ENCODE data around the gene ARG2. TPM values are rescaled to one million over a fixed set of nuclear protein-coding genes. Genes with fewer than 3 reads are reported as not detected.

The ARG2 gene
- total RNA-seq, 2 donors from 2014 or later: 31.9 to 565 TPM

DNA sequence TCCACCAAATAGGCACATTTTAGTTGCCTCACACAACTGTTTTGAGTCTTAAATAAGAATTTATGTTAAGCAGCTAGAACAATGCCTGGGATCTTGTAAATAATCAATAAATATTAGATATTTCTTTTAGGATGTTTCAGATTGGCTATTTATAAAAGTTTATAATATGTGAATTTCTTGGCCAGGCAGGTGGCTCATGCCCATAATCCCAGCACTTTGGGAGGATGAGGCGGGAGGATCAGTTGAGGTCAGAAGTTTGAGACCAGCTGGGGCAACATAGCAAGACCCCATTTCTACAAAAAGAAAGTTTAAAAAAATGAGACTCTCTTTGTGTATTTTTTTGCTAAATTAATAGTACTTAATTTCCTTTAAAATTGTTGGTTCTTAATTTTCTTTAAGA is 21.8 kb downstream of the ARG2 start:
- WGBS: 95% methylated on average over 1 of the region's 1 CpG
- intact Hi-C loops (cut with DNase I): no loop called here
- no peaks in the 10 kb centered on the region for H3K4me1 ChIP-seq (replicated peaks)
- no peak for DNase-seq (ENCODE audit: low spot score)
- H3K4me3 ChIP-seq: no peak overlapping the region
- H3K27me3 ChIP-seq (replicated peaks; ENCODE audit: insufficient read depth): no peaks in the 10 kb centered on the region
- TF ChIP-seq POLR2A (IDR thresholded peaks at IDR 0.05): no peak
- TF ChIP-seq CTCF (IDR thresholded peaks at IDR 0.05): no peak
- no peak for TF ChIP-seq POLR2AphosphoS5 (IDR thresholded peaks at IDR 0.05)
- H3K36me3 ChIP-seq: no peaks in the 10 kb centered on the region
- no peak overlapping the region for H3K27ac ChIP-seq
- no peaks in the 10 kb centered on the region for H3K9me3 ChIP-seq

DNA sequence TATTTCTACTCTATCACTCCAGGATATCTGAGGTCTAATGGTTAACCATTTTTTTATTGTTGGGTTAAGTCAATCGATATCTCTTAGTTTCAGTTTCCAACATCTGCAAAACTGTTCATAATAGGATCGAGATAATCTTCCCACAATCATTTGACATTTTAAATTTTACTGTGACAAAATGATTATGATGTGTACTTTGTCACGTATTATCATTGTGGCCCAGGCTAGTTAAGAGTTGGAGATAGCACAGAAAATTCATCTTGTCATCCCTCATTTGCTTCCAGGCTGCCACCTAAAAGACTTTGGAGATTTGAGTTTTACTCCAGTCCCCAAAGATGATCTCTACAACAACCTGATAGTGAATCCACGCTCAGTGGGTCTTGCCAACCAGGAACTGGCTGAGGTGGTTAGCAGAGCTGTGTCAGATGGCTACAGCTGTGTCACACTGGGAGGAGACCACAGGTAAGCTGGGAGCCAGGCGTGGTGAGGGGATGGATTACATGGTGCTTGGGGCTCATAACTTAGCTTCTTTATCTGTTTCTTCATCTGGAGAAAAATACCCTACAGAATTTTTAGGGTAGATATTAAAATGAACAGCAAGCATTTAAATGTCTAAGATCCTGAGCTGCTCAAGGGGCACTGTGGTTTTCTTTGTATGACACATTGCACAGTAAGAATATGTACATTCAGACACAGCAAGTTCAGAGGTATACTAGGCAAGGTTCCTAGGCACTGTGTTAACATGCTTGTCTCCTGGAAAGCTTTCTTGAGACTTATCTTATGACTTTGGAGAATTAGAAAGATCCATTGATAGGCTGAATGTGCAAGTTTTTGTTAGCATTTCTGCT is 22.4 kb downstream of the ARG2 start:
- WGBS: 82% methylated on average over 5 of the region's 5 CpGs
- H3K36me3 ChIP-seq: no peaks in the 10 kb centered on the region
- no peak for DNase-seq (ENCODE audit: low spot score)
- no peaks in the 10 kb centered on the region for H3K9me3 ChIP-seq
- no peak overlapping the region for H3K4me3 ChIP-seq
- TF ChIP-seq CTCF (IDR thresholded peaks at IDR 0.05) (no peak), POLR2A (IDR thresholded peaks at IDR 0.05) (no peak), POLR2AphosphoS5 (IDR thresholded peaks at IDR 0.05) (no peak)
- no peaks in the 10 kb centered on the region for H3K27me3 ChIP-seq (replicated peaks; ENCODE audit: insufficient read depth)
- no peaks in the 10 kb centered on the region for H3K4me1 ChIP-seq (replicated peaks)
- no peak overlapping the region for H3K27ac ChIP-seq
- intact Hi-C loops (cut with DNase I): no loop called here

DNA sequence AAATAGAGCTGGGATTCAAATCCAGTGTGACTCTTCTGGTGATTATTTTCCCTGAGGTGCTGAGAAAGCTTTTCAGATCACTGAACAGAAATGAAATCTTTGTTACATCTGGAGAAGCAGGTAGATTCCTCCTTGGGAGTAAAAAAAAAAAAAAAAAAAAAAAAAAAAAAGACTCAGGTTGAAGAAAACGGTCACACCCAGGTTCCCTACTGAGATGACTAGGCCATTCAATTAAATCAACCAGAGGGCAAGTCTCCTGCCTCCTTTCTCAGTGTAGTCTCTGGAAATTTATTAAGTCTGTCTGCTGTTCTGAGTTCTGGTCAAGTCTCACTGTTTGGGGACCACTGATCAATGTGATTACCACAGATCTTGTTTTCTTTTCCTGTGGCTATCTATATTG is 24.0 kb downstream of the ARG2 start:
- TF ChIP-seq POLR2A (IDR thresholded peaks at IDR 0.05) (no peak), POLR2AphosphoS5 (IDR thresholded peaks at IDR 0.05) (no peak), CTCF (IDR thresholded peaks at IDR 0.05) (no peak)
- 44% methylated on average over 1 of the region's 1 CpG for WGBS

GRCh38 chr14:67644428-67644827 is 24.7 kb downstream of the ARG2 start:
- Histone ChIP-seq H3K36me3 (peaks cover 0 to 8% of the 10 kb centered on the region in 2 donors), H3K9me3 (no peaks in the 10 kb centered on the region), H3K4me1 (replicated peaks) (no peaks in the 10 kb centered on the region), H3K27me3 (replicated peaks; ENCODE audit: insufficient read depth) (no peaks in the 10 kb centered on the region), H3K27ac (no peak overlapping the region), H3K4me3 (no peak overlapping the region)
- TF ChIP-seq CTCF (IDR thresholded peaks at IDR 0.05) (no peak), POLR2AphosphoS5 (IDR thresholded peaks at IDR 0.05) (no peak), POLR2A (IDR thresholded peaks at IDR 0.05) (no peak)
- intact Hi-C loops (cut with DNase I): no loop called here
- WGBS: 88% methylated on average over 2 of the region's 2 CpGs
- no peak for DNase-seq (ENCODE audit: low spot score)

More for the DNA sequence above, 24.0 kb downstream of the ARG2 start:
- peaks cover 0 to 1% of the 10 kb centered on the region in 2 donors for H3K36me3 ChIP-seq
- intact Hi-C loops (cut with DNase I): no loop called here
- H3K27me3 ChIP-seq (replicated peaks; ENCODE audit: insufficient read depth): no peaks in the 10 kb centered on the region
- H3K27ac ChIP-seq: no peak overlapping the region
- no peaks in the 10 kb centered on the region for H3K9me3 ChIP-seq
- no peak overlapping the region for H3K4me3 ChIP-seq
- no peaks in the 10 kb centered on the region for H3K4me1 ChIP-seq (replicated peaks)
- no peak for DNase-seq (ENCODE audit: low spot score)

DNA sequence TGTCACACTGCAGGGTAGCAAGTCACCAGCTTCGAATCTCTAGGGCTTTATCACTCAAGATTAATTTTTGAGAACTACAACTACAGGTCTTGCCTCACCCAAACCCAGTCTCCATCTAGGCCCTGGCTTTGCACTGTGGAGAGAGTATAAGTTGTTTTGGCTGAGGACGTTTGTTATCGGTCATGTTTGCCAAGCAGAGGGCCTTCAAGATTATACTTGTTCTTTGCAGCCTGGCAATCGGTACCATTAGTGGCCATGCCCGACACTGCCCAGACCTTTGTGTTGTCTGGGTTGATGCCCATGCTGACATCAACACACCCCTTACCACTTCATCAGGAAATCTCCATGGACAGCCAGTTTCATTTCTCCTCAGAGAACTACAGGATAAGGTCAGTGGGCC is 25.7 kb downstream of the ARG2 start:
- no peak for TF ChIP-seq CTCF (IDR thresholded peaks at IDR 0.05)
- no peak for TF ChIP-seq POLR2A (IDR thresholded peaks at IDR 0.05)
- no peak for TF ChIP-seq POLR2AphosphoS5 (IDR thresholded peaks at IDR 0.05)
- 66% methylated on average over 5 of the region's 5 CpGs for WGBS
- H3K27ac ChIP-seq: no peak overlapping the region
- no peaks in the 10 kb centered on the region for H3K4me1 ChIP-seq (replicated peaks)
- intact Hi-C loops (cut with DNase I): no loop called here
- no peaks in the 10 kb centered on the region for H3K27me3 ChIP-seq (replicated peaks; ENCODE audit: insufficient read depth)
- H3K36me3 ChIP-seq: peaks cover 0 to 10% of the 10 kb centered on the region in 2 donors
- no peak overlapping the region for H3K4me3 ChIP-seq
- H3K9me3 ChIP-seq: no peaks in the 10 kb centered on the region
- DNase-seq (ENCODE audit: low spot score): no peak
